Keratinocyte (primary cell): ENCODE results near the gene TXNDC17. TPM values are rescaled to one million over a fixed set of nuclear protein-coding genes. Genes with fewer than 3 reads are reported as not detected.

ENCODE experiments used
- DNase-seq: peaks from one replicate; pipeline ENCODE4 v3.0.0-alpha.2; 2011; ENCODE audit warnings: low read depth, missing footprints, low spot score
- FAIRE-seq: peaks from 2 replicates; lab custom pipeline; 2011; peaks lifted over from hg19 to GRCh38; lab: Jason Lieb, UNC
- H2AFZ ChIP-seq: 2 replicates; pipeline ENCODE4 v1.6.0; 2012; ENCODE audit warnings: low read length, control low read depth, inconsistent platforms; ENCODE audit not compliant: control insufficient read depth
- H3K27ac ChIP-seq: 2 replicates; pipeline ENCODE4 v1.5.1; 2011; ENCODE audit warnings: low read length; ENCODE audit not compliant: control insufficient read depth, insufficient read depth
- H3K27me3 ChIP-seq: 3 replicates; pipeline ENCODE4 v1.6.0; 2011; ENCODE audit warnings: low read length; ENCODE audit not compliant: control insufficient read depth, insufficient read depth; ENCODE audit errors: extremely low read depth
- H3K36me3 ChIP-seq, 2 experiments: 2 replicates in 1 of 2; 3 replicates in 1 of 2; pipeline ENCODE4 v1.5.1; 2011; ENCODE audit warnings: low read length in 2 of 2, mild to moderate bottlenecking in 1 of 2; ENCODE audit not compliant: control insufficient read depth in 2 of 2, insufficient read depth in 2 of 2; ENCODE audit errors: extremely low read depth in 1 of 2
- H3K4me1 ChIP-seq: 3 replicates; pipeline ENCODE4 v1.5.1; 2011; ENCODE audit warnings: low read length; ENCODE audit not compliant: control insufficient read depth, insufficient read depth; ENCODE audit errors: extremely low read depth
- H3K4me2 ChIP-seq: 3 replicates; pipeline ENCODE4 v1.6.0; 2011; ENCODE audit warnings: low read depth, low read length; ENCODE audit not compliant: control insufficient read depth, insufficient read depth; ENCODE audit errors: extremely low read depth
- H3K4me3 ChIP-seq, 3 experiments: fragments of 200-600 bp in 1 of 3; sonication (generic) in 1 of 3; 2 replicates in 2 of 3; 3 replicates in 1 of 3; pipeline ENCODE4 v1.5.1; 2011 to 2016; ENCODE audit warnings: low read length in 3 of 3, mild to moderate bottlenecking in 3 of 3, control low read depth in 2 of 3, inconsistent platforms in 1 of 3, low read depth in 1 of 3, mixed read lengths in 1 of 3, mixed run types in 1 of 3, moderate library complexity in 1 of 3; ENCODE audit not compliant: control insufficient read depth in 2 of 3, insufficient read depth in 2 of 3; ENCODE audit errors: extremely low read depth in 1 of 3
- H3K79me2 ChIP-seq: 2 replicates; pipeline ENCODE4 v1.6.0; 2012; ENCODE audit warnings: low read length; ENCODE audit not compliant: control insufficient read depth, insufficient read depth
- H3K9ac ChIP-seq: 3 replicates; pipeline ENCODE4 v1.6.0; 2011; ENCODE audit warnings: low read length; ENCODE audit not compliant: control insufficient read depth, insufficient read depth; ENCODE audit errors: extremely low read depth
- H3K9me1 ChIP-seq: 3 replicates; pipeline ENCODE4 v1.6.0; 2011; ENCODE audit warnings: low read length; ENCODE audit not compliant: control insufficient read depth, insufficient read depth; ENCODE audit errors: extremely low read depth
- H3K9me3 ChIP-seq: 2 replicates; pipeline ENCODE4 v1.5.1; 2012; ENCODE audit warnings: low read depth, low read length; ENCODE audit not compliant: control insufficient read depth
- H4K20me1 ChIP-seq: 3 replicates; pipeline ENCODE4 v1.6.0; 2011; ENCODE audit warnings: low read length; ENCODE audit not compliant: control insufficient read depth, insufficient read depth; ENCODE audit errors: extremely low read depth
- EZH2 ChIP-seq: IDR thresholded peaks from one replicate; pipeline ENCODE4 v1.6.1; 2012; ENCODE audit warnings: inconsistent platforms, mild to moderate bottlenecking, low read length, moderate library complexity
- dilution Hi-C: fragments of 300-500 bp; cut with MboI; formaldehyde crosslinking; loops from one replicate; pipeline ENCODE4 v1.7.0; 2020; ENCODE audit warnings: low sequenced_read_pairs; ENCODE audit not compliant: extremely low pct_ligation_motif_present
- polyA plus RNA-seq, 5 experiments: library from polyadenylated mRNA; depleted of rRNA in 3 of 5; stranded (reverse) in 3 of 5; stranded (forward) in 1 of 5; unstranded in 1 of 5; fragments of >200 nt; gene quantifications; 1 replicate in 1 of 5; 2 replicates in 3 of 5; 3 replicates in 1 of 5; pipeline versions ENCODE4 v1.2.1 to v1.2.3, GENCODE V29; 2011 to 2012; ENCODE audit warnings: missing spikeins in 2 of 5, low read depth in 1 of 5, low replicate concordance in 1 of 5
- TF ChIP-seq, protein P1 (sequence below), 3 experiments: IDR thresholded peaks in 1 of 3; conservative IDR thresholded peaks in 1 of 3; optimal IDR thresholded peaks in 1 of 3; 2 replicates in 2 of 3; 3 replicates in 1 of 3; pipeline versions ENCODE3 to v1.5.1; 2011; ENCODE audit warnings: low read length in 3 of 3, mild to moderate bottlenecking in 3 of 3, moderate library complexity in 2 of 3, control low read depth in 1 of 3, inconsistent platforms in 1 of 3; ENCODE audit not compliant: insufficient read depth in 2 of 3; ENCODE audit errors: extremely low read depth in 1 of 3

TXNDC17 gene
- polyA plus RNA-seq, 1 donor (not counting 4 experiments of a cell fraction or from before 2014, with no cell fraction given), result 1,215 TPM

DNA sequence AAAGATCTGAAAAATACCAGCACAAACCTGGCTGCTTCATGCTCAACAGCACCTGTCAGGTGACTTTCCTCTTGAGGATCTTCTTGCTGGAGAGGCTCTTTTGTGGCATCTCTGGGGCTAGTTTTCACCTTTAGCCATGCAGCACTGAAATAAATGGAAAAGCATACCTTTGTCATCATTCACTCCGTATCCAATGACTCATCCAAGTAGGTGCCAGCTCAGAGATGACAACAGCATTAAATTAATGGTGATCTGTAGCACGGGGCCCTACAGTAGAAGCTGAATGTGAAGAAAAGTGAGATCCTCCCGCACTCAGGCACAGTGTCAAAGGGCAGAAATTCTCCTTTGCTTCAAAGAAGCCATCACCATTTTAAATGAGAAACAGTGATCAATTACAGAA, 32.5 kb upstream of the TXNDC17 start:
- Histone ChIP-seq H3K79me2 (no peaks in the 10 kb centered on the region), H3K9me1 (no peaks in the 10 kb centered on the region), H3K4me2 (no peak overlapping the region), H3K27ac (no peak overlapping the region), H3K36me3 (peaks cover 9 to 45% of the 10 kb centered on the region in 2 experiments), H3K9ac (no peak overlapping the region), H2AFZ (no peak overlapping the region), H4K20me1 (no peaks in the 10 kb centered on the region), H3K4me1 (peaks cover 10% of the 10 kb centered on the region), H3K9me3 (no peaks in the 10 kb centered on the region), H3K4me3 (no peak overlapping the region), H3K27me3 (no peaks in the 10 kb centered on the region)
- TF ChIP-seq, protein P1, sequence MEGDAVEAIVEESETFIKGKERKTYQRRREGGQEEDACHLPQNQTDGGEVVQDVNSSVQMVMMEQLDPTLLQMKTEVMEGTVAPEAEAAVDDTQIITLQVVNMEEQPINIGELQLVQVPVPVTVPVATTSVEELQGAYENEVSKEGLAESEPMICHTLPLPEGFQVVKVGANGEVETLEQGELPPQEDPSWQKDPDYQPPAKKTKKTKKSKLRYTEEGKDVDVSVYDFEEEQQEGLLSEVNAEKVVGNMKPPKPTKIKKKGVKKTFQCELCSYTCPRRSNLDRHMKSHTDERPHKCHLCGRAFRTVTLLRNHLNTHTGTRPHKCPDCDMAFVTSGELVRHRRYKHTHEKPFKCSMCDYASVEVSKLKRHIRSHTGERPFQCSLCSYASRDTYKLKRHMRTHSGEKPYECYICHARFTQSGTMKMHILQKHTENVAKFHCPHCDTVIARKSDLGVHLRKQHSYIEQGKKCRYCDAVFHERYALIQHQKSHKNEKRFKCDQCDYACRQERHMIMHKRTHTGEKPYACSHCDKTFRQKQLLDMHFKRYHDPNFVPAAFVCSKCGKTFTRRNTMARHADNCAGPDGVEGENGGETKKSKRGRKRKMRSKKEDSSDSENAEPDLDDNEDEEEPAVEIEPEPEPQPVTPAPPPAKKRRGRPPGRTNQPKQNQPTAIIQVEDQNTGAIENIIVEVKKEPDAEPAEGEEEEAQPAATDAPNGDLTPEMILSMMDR (optimal IDR thresholded peaks at IDR 0.05 in 1 of 3, IDR thresholded peaks at IDR 0.05 in 1 of 3, conservative IDR thresholded peaks at IDR 0.05 in 1 of 3; ENCODE audit: extremely low read depth in 1 of 3, insufficient read depth in 2 of 3, low read length in 3 of 3), result no peak
- TF ChIP-seq EZH2, result no peak
- dilution Hi-C loops, result no loop called here
- FAIRE-seq, result peak; percentile 94
- DNase-seq, result peak; percentile 15

DNA sequence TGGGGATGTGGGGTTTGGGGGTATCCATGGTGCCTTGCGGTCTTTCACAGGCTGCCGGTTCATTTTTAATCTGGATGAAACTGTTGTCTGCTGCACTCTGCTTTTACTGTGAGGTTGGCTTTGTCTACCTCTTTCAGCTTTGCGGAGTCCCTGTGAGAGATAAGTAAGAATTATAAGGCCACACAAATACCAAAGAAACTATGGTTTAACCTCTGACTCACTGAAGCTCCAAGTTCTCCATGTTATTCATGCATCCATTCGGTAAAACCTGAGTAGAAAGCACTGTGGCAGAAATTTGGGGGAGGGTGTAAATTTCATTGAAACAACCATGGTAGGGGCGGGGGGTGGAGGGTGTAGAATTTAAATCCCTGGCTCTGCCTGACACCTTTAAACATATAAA, 30.8 kb upstream of the TXNDC17 start:
- Histone ChIP-seq H3K4me3 (no peak overlapping the region), H4K20me1 (no peaks in the 10 kb centered on the region), H3K4me1 (peaks cover 10% of the 10 kb centered on the region), H3K9me3 (no peaks in the 10 kb centered on the region), H3K27me3 (no peaks in the 10 kb centered on the region), H3K79me2 (peaks cover 2% of the 10 kb centered on the region), H3K4me2 (no peak overlapping the region), H3K36me3 (peaks cover 4 to 35% of the 10 kb centered on the region in 2 experiments), H3K9me1 (no peaks in the 10 kb centered on the region), H3K9ac (no peak overlapping the region), H3K27ac (no peak overlapping the region), H2AFZ (no peak overlapping the region)
- DNase-seq, result no peak
- FAIRE-seq, result no peak
- no peak for TF ChIP-seq EZH2
- TF ChIP-seq, protein P1 (optimal IDR thresholded peaks at IDR 0.05 in 1 of 3, IDR thresholded peaks at IDR 0.05 in 1 of 3, conservative IDR thresholded peaks at IDR 0.05 in 1 of 3; ENCODE audit: extremely low read depth in 1 of 3, insufficient read depth in 2 of 3, low read length in 3 of 3), result no peak
- dilution Hi-C loops, result no loop called here
